Heart right ventricle (tissue), 16 donors: ENCODE results near the gene TOGARAM2. TPM values are rescaled to one million over a fixed set of nuclear protein-coding genes. Genes with fewer than 3 reads are reported as not detected.

Source experiments
- ATAC-seq, 8 donors: fragments of 200-7000 bp; cut with Tn5 transposase; one replicate each; pipeline ENCODE4 v1.9.1; 2020; ENCODE audit warnings: mild to moderate bottlenecking in 8 of 8, moderate library complexity in 8 of 8, moderate number of reproducible peaks in 1 of 8
- DNase-seq, 2 donors: peaks; one replicate each; pipeline ENCODE4 v3.0.0-alpha.2; 2020
- H3K27ac ChIP-seq, 10 donors: fragments of 200-600 bp; sonication (generic) in 2 of 10; one replicate each; pipeline versions ENCODE4 v1.5.0 to v1.8.0; 2020 to 2022; ENCODE audit warnings: mild to moderate bottlenecking in 3 of 10
- H3K27me3 ChIP-seq, 7 donors: fragments of 200-600 bp; one replicate each; pipeline ENCODE4 v1.8.0; 2021 to 2022; ENCODE audit warnings: mild to moderate bottlenecking in 2 of 7
- H3K36me3 ChIP-seq, 9 donors: fragments of 200-600 bp; sonication (generic) in 1 of 9; one replicate each; pipeline versions ENCODE4 v1.5.0 to v1.8.0; 2020 to 2022; ENCODE audit warnings: mild to moderate bottlenecking in 2 of 9
- H3K4me1 ChIP-seq, 9 donors: fragments of 200-600 bp; sonication (generic) in 1 of 9; one replicate each; pipeline versions ENCODE4 v1.5.0 to v1.8.0; 2020 to 2022; ENCODE audit warnings: mild to moderate bottlenecking in 4 of 9
- H3K4me3 ChIP-seq, 10 donors: fragments of 200-600 bp; sonication (generic) in 2 of 10; one replicate each; pipeline versions ENCODE4 v1.5.0 to v1.8.0; 2020 to 2022; ENCODE audit warnings: mild to moderate bottlenecking in 7 of 10, moderate library complexity in 2 of 10
- H3K9me3 ChIP-seq, 11 donors: fragments of 200-600 bp in 10 of 11; sonication (generic) in 2 of 11; one replicate each; pipeline versions ENCODE4 v1.5.0 to v1.8.0; 2013 to 2022; ENCODE audit warnings: mild to moderate bottlenecking in 2 of 11, control low read depth in 1 of 11, moderate library complexity in 1 of 11
- WGBS, 2 donors: extraction: QIAGEN DNeasy Blood & Tissue Kit; methylation state at CpG; one replicate each; pipeline ENCODE4 v1.1.7; 2013; ENCODE audit warnings: inconsistent platforms in 1 of 2; 5-methylcytosine and 5-hydroxymethylcytosine counted together
- intact Hi-C, 10 donors: fragments of 100-400 bp; cut with DNase I; formaldehyde crosslinking; loops; one replicate each; pipeline versions ENCODE4 v1.11.1 to v1.14.2; 2022
- polyA plus RNA-seq, 2 donors: library from polyadenylated mRNA; stranded (reverse); fragments of 200-250 nt; gene quantifications; one replicate each; pipeline ENCODE4 v1.2.3, GENCODE V29; 2013
- total RNA-seq, 10 donors: library from RNA; stranded (reverse); fragmentation: NEBNext Ultra II Directional in 3 of 10; extraction: Animal tissue kit (Norgen Biotek cat#: 25700) in 3 of 10; gene quantifications; one replicate each; pipeline versions ENCODE4 v1.2.1 to v1.2.4, GENCODE V29; 2021 to 2023
- TF ChIP-seq, protein P1 (sequence below), 9 donors: fragments of 200-600 bp; sonication (generic) in 2 of 9; IDR thresholded peaks; one replicate each; pipeline versions ENCODE4 v1.5.0 to v1.8.0; 2021 to 2022; ENCODE audit warnings: antibody characterized with exemption in 9 of 9, mild to moderate bottlenecking in 5 of 9, moderate library complexity in 1 of 9
- donor health status: Arrhythmogenic right ventricular cardiomyopathy.
- donor health status: ischemic (EF 13 %, LVEDD 7.1; RV severe dilation, severe dysfunction).
- donor health status: healthy with polysubstance abuse.
- donor health status: DM: no; HTN: yes; CAD: no.
- donor health status: DM: no; HTN: no; CAD: no.
- donor health status: ischemic (EF 25% LVEDD 6.9; RV normal size, moderate dysfunction).
- donor health status: ischemic (EF 25% LVEDD 5.7; RV mildly dilated, moderate dysfunction).
- donor health status: healthy.
- donor health status: DM: yes; HTN: yes; CAD: no.
- donor health status: Ischemic cardiomyopathy.
- donor health status: ischemic (EF 35%, LVEDD 5.7; RV mildly dilated, moderate dysfunction).
- donor health status: nonischemic (EF 11% LVEDD 7.7; RV severe dilation, severe dysfunction).
- donor health status: DM: yes; HTN: yes; CAD: no.
- donor health status: PGD.
- donor health status: ischemic (EF 29% LVEDD 5.4; RV normal size, mild dysfunction).
- donor health status: nonischemic (EF 23%, LVEDD 6.1; RV moderate dilation, normal function).

The TOGARAM2 gene
- total and polyA plus RNA-seq, 12 donors: 1.4 to 68.3 (median 14.6) TPM

DNA sequence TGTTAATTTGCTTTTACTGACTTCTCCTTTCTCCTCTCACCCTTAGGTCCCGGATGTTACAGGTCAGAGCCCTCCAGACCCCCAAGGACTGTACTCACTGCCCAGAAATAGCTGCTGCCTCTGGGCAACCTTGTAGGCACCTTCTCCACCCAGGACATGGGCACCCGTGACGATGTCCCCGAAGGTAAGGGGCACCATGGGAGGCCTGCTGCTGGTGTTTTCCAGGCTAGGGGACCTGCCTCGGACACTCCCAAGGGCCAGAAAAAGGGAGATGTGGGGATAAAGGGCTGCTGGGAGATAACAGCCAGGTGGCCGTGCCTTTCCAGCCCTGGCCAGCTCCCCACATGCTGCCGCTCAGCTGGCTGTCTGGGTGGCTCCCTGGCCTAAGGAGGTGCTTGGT is 13.6 kb downstream of the TOGARAM2 start:
- intact Hi-C loops: no loop called here
- H3K27ac ChIP-seq: no peak overlapping the region

DNA sequence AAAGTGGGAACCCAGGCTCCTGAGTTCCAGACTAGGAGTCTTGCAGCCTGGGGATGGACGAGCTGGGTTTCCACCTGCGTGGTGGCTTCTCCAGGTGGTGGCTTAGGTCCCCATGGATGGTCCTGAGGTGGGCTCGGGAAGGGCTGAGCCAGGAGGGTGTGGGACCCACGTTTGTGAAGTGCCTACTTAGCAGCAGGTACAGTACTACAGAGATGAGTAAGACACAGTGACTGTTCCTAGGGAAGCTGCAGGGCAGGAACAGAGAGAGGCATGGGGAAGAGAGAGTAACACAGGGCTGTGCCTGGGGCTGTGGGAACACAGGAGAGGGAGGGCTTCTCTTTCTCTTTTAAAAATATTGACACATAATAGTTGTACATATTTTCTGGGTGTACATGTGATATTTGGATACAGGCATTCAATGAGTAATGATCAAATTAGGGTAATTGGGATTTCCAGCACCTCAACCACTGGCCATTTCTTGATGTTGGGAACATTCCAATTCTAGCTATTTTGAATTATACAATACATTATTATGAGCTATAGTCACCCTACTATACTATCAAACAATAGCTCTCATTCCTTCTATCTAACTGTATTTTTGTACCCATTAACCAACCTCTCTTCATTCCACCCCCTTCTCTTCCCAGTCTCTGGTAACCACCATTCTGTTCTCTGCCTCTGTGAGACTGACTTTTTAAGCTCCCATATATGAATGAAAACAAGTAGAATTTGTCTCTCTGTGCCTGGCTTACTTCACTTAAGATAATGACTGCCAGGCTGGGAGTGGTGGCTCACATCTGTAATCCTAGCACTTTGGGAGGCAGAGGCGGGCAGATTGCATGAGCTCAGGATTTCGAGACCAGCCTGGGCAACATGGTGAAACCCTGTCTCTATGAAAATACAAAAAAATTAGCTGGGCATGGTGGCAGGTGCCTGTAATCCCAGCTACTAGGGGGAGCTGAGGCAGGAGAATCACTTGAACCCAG is 15.0 kb downstream of the TOGARAM2 start:
- Histone ChIP-seq H3K4me1 (peaks cover 0 to 26% (median 0%) of the 10 kb centered on the region in 9 donors), H3K27me3 (no peaks in the 10 kb centered on the region), H3K4me3 (no peak overlapping the region), H3K9me3 (no peaks in the 10 kb centered on the region), H3K36me3 (no peaks in the 10 kb centered on the region), H3K27ac (no peak overlapping the region)
- intact Hi-C loops: no loop called here
- no peak for DNase-seq
- TF ChIP-seq, protein P1, sequence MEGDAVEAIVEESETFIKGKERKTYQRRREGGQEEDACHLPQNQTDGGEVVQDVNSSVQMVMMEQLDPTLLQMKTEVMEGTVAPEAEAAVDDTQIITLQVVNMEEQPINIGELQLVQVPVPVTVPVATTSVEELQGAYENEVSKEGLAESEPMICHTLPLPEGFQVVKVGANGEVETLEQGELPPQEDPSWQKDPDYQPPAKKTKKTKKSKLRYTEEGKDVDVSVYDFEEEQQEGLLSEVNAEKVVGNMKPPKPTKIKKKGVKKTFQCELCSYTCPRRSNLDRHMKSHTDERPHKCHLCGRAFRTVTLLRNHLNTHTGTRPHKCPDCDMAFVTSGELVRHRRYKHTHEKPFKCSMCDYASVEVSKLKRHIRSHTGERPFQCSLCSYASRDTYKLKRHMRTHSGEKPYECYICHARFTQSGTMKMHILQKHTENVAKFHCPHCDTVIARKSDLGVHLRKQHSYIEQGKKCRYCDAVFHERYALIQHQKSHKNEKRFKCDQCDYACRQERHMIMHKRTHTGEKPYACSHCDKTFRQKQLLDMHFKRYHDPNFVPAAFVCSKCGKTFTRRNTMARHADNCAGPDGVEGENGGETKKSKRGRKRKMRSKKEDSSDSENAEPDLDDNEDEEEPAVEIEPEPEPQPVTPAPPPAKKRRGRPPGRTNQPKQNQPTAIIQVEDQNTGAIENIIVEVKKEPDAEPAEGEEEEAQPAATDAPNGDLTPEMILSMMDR (IDR thresholded peaks at IDR 0.05): no peak
- 80 to 82% methylated on average over 6 of the region's 6 CpGs for WGBS, 2 donors
- no peak for ATAC-seq

More for the DNA sequence above, 13.6 kb downstream of the TOGARAM2 start:
- no peak overlapping the region for H3K4me3 ChIP-seq
- H3K9me3 ChIP-seq: no peaks in the 10 kb centered on the region
- no peak for DNase-seq
- TF ChIP-seq, protein P1 (IDR thresholded peaks at IDR 0.05): no peak
- ATAC-seq: no peak
- no peaks in the 10 kb centered on the region for H3K36me3 ChIP-seq
- H3K4me1 ChIP-seq: peaks cover 0 to 12% (median 0%) of the 10 kb centered on the region in 9 donors
- 81 to 85% methylated on average over 7 of the region's 7 CpGs for WGBS, 2 donors
- no peaks in the 10 kb centered on the region for H3K27me3 ChIP-seq

DNA sequence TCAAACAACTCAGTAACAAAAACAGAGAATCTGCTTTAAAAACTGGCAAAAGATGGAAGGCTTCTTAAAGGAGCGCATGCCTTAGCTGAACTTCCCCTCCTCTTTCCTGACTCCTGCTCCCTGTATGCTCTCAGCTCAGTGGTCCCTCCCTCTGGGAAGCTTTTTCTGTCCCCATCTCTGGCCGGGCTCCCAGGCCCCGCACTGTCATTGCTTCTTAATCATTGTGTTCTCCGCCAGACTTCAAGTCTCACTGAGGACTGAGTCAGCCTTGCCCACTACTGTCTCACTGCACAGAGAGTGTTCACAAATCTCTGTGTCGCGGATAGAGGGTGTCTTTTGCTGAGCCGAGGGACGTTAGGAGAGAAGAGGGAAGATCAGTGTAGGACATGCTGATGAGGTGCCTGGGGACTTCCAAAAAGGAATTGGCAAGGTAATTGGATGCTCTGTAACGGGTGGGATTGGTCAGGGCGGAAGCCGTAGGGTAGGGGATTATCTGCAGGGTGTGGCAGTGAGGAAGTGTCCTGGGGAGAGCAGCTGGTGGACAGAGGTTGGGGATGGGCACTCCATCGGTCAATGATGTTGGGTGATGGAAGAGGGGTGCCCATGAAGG is 16.2 kb downstream of the TOGARAM2 start:
- H3K4me1 ChIP-seq: peaks cover 0 to 29% (median 0%) of the 10 kb centered on the region in 9 donors
- no peaks in the 10 kb centered on the region for H3K9me3 ChIP-seq
- no peaks in the 10 kb centered on the region for H3K36me3 ChIP-seq
- no peak for DNase-seq
- intact Hi-C loops: no loop called here
- H3K27me3 ChIP-seq: no peaks in the 10 kb centered on the region
- ATAC-seq: peak; percentile 12 to 60 (median 46)
- peak overlapping the region in 1 of 10 donors; percentile 9 for H3K27ac ChIP-seq
- no peak overlapping the region for H3K4me3 ChIP-seq
- 44 to 48% methylated on average over 12 of the region's 12 CpGs for WGBS, 2 donors
- TF ChIP-seq, protein P1 (IDR thresholded peaks at IDR 0.05): no peak

DNA sequence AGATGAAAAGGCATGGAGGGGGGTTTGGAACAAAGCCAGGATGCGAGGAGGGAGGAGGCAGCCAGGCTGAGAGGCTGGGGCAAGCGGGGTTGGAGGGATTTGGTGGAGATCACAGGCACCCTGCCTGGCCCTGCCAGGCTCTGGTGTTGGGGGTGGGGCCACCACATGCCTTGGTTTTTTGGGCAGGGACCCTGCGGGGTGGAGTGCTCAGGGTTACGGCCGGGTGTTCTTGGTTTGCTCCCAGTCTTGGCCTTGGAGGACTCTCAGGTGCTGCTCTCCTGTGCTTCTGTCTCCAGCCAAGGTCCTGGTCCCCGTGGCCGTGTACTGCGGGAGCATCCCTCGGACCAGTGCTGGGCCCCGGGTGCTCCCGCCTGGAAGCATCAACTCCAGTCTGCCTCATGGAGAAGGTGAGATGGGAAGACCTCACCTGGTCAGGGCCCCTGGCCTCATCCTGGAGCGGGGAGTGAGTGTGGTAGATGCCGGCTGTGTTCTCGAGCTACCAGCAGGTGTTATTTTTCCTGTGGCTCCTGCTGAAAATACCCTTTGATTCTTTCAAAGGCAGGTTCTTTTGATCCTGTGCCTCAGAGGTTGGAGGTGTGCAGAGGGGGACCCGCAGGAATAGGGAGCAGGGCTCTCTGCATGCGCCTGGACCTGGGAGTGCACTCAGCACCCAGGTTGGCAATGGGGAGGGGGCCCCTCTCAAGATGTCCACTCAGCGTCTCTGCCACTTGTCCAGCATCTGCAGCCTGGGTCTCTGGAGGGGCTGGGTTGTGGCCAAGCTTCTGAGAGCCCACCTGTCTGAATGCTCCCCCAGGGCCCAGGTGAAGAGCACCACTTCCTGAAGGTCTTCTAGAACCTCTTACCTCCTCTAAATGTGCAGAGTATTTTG is 17.0 kb downstream of the TOGARAM2 start:
- WGBS, 2 donors: 88 to 92% methylated on average over 16 to 17 of the region's 17 CpGs
- ATAC-seq: peak in 1 of 8 donors; percentile 23

More for the DNA sequence above, 17.0 kb downstream of the TOGARAM2 start:
- intact Hi-C loops: no loop called here
- H3K4me3 ChIP-seq: no peak overlapping the region
- H3K27me3 ChIP-seq: no peaks in the 10 kb centered on the region
- H3K27ac ChIP-seq: no peak overlapping the region
- peaks cover 0 to 29% (median 0%) of the 10 kb centered on the region in 9 donors for H3K4me1 ChIP-seq
- no peak for DNase-seq
- TF ChIP-seq, protein P1 (IDR thresholded peaks at IDR 0.05): no peak
- no peaks in the 10 kb centered on the region for H3K36me3 ChIP-seq
- H3K9me3 ChIP-seq: no peaks in the 10 kb centered on the region
